NCI-H774 (cell line): ENCODE measurements around the gene MATK.
A peak's percentile ranks its signal among the peaks of the same experiment; 100 is the strongest.
"Not testable (repeated sequence)": the region's sequence is repeated elsewhere in the genome, so short reads cannot be mapped to it uniquely, and the experiment has no call there.

Experiments
- DNase-seq: peaks from one replicate; lab custom pipeline; 2025; lab: John Stamatoyannopoulos, UW

Gene MATK

GRCh38 chr19:3816566-3817218 is 30.5 kb upstream of the MATK start:
- DNase-seq: no peak

- DNase-seq: not testable (repeated sequence)
These were observed 30.0 kb upstream of the MATK start for GRCh38 chr19:3816148-3816547.

GRCh38 chr19:3814648-3815047 is 28.5 kb upstream of the MATK start:
- DNase-seq: no peak

GRCh38 chr19:3813473-3814392 is 27.6 kb upstream of the MATK start:
- no peak for DNase-seq

GRCh38 chr19:3810708-3811355 is 24.7 kb upstream of the MATK start:
- no peak for DNase-seq

GRCh38 chr19:3809881-3810707 is 23.9 kb upstream of the MATK start:
- DNase-seq: no peak

- DNase-seq: no peak
These were observed 22.4 kb upstream of the MATK start for GRCh38 chr19:3808420-3809143.

GRCh38 chr19:3807574-3808354 is 21.6 kb upstream of the MATK start:
- DNase-seq: no peak

- DNase-seq: no peak
These were observed 20.9 kb upstream of the MATK start for GRCh38 chr19:3807131-3807480.

- DNase-seq: no peak
These were observed 19.7 kb upstream of the MATK start for GRCh38 chr19:3805859-3806258.

GRCh38 chr19:3804429-3804828 is 18.2 kb upstream of the MATK start:
- no peak for DNase-seq

- no peak for DNase-seq
These were observed 17.8 kb upstream of the MATK start for GRCh38 chr19:3803986-3804385.

GRCh38 chr19:3803114-3803888 is 17.1 kb upstream of the MATK start:
- no peak for DNase-seq

- peak; percentile 11 for DNase-seq
These were observed 15.4 kb upstream of the MATK start for GRCh38 chr19:3801412-3802096.

- no peak for DNase-seq
These were observed 14.8 kb upstream of the MATK start for GRCh38 chr19:3800996-3801395.

- DNase-seq: no peak
These were observed 12.0 kb upstream of the MATK start for GRCh38 chr19:3798137-3798536.

- no peak for DNase-seq
These were observed 10.2 kb upstream of the MATK start for GRCh38 chr19:3796358-3796757.

- DNase-seq: no peak
These were observed 7.6 kb upstream of the MATK start for GRCh38 chr19:3793799-3794198.

GRCh38 chr19:3792114-3792513 is 5.9 kb upstream of the MATK start:
- no peak for DNase-seq
